CD4-positive, alpha-beta T cell treated with Interleukin-12 subunit alpha and Interleukin-12 subunit beta, for 1 hour (primary cell): ENCODE results near the gene ROPN1L.

Source experiments
- DNase-seq: peaks from one replicate; pipeline ENCODE4 v3.0.0-alpha.2; 2020

The ROPN1L gene

GRCh38 chr5:10459080-10460055 is 17.7 kb downstream of the ROPN1L start:
- no peak for DNase-seq

- DNase-seq = no peak
Observed at GRCh38 chr5:10460252-10460906, 18.7 kb downstream of the ROPN1L start.

DNA sequence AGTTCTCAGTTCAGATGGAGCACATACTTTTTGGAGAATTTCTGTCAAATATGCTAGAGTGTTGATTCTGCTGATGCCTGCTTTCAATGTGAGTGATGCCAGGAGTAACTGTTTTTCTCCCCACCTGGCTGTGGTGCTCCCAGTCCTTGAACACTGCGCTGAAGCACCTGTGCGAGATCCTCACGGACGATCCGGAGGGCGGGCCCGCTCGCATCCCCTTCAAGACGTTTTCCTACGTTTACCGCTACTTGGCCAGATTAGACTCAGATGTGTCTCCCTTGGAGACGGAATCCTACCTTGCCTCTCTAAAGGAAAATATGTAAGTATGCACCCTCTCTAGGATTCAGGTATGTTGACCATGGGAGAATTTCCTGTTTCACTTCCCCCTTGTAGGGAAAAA is 19.4 kb downstream of the ROPN1L start:
- no peak for DNase-seq

DNA sequence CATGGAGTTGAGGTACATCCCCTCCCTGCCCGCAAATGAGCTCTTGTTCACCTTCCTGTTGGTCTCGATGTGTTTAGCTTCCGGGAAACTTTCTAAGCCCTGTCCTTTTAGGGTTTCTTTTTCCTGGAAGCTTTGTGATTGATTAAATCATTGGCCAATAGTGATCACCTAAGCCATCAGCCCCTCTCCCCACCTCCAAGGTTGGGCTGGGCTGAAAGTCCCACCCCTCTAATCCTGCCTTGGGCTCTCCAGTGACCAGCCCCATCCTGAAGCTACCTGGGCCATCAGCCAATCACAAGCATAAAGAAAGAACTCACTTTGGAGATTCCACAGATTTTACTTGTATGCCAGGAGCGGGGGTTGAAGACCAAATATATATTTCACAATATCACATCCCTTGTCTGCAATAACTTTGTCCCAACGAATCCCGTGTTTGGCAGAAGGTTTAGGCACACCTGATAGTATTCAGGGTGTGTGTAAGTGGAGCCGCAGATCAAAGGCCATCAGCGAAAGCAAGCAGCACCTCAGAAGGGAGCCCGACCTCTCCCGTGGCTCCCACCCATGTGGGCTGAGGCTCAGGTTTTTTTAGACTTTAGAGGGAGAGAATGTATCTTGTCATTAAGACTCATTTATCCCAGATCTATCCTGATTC is 20.4 kb downstream of the ROPN1L start:
- DNase-seq = no peak

DNA sequence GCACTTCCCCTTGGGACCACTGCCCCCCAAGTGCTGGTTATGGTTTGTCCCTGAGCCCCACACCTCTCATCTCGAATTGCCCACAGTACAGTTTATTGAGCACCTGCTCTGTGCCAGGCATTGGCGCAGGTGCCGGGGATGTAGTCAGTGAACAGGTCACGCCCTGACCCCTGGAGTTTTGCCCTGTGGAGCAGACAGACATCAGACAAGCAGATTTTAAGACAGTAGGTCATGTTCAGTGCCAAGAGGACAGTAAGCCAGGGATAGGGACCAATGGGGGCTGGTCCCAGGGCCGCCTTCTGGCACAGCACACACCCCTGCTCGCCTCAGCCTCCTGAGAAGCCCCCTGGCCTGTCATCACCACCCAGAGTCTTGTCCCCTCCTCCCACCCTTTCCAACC is 21.9 kb downstream of the ROPN1L start:
- no peak for DNase-seq

DNA sequence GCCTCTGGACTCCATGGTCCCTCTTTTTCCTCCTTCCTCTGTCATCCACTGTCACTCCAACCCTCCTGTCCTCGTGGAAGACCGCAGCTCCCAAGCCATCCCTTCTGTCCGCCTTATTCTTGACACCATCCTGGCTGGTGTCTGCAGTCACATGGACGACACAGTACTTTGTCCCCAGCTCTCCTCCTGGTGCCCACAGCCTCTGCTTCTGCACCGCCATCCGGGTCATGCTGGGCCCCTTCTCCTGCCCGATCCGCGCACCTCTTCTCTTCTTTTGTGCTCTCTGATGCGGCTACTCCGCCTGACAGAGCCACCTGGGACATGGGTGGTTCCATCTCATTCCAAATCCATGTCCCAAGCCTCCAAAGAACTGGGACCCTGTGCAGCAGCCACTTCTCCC is 22.5 kb downstream of the ROPN1L start:
- DNase-seq = no peak

- no peak for DNase-seq
Observed at GRCh38 chr5:10465726-10466125, 24.0 kb downstream of the ROPN1L start.

- DNase-seq = no peak
Observed at GRCh38 chr5:10466446-10467073, 24.9 kb downstream of the ROPN1L start.

DNA sequence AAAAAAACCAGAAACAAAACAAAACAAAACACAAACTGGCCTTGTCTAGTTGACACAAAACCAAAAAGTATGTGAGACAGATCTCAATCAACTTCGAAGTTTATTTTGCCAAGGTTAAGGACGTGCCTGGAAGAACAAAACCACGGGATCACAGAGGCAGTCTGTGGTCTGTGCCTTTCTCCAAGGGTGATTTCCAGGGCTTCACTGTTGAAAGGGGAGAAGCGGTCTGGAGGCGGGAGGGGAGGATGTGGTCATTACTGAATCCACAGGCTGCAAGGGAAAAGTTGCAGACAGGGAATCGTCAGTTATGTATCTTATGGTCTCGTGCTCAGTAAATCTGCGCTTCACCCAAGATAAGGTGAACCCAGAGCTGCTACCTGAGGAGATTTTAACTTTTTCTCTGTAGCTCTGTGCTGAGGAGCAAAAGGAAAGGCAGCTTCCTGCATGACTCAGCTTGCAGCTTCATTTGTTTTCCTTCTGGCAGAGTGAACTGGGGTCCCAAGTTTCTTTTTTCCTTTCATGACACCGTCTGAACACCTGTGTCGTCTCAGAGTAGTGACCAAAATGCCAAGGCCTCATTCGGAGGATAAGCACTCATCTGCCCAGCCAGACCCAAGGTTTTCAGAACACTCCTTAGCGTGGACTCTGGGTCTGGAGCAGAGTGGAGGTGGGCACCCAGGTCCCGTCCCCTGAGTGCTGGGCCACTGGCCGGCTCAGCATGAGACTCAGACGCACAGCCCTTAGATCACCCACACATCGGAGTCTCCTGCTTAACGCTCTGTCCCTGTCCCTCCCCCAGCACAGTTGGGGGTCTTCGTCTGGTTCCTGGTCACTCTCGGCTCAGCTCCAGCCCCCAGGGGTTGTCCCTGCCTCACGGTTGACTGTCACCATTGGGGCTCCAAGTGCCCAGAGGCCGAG is 25.9 kb downstream of the ROPN1L start:
- no peak for DNase-seq

- DNase-seq = no peak
Observed at GRCh38 chr5:10468256-10468655, 26.6 kb downstream of the ROPN1L start.

DNA sequence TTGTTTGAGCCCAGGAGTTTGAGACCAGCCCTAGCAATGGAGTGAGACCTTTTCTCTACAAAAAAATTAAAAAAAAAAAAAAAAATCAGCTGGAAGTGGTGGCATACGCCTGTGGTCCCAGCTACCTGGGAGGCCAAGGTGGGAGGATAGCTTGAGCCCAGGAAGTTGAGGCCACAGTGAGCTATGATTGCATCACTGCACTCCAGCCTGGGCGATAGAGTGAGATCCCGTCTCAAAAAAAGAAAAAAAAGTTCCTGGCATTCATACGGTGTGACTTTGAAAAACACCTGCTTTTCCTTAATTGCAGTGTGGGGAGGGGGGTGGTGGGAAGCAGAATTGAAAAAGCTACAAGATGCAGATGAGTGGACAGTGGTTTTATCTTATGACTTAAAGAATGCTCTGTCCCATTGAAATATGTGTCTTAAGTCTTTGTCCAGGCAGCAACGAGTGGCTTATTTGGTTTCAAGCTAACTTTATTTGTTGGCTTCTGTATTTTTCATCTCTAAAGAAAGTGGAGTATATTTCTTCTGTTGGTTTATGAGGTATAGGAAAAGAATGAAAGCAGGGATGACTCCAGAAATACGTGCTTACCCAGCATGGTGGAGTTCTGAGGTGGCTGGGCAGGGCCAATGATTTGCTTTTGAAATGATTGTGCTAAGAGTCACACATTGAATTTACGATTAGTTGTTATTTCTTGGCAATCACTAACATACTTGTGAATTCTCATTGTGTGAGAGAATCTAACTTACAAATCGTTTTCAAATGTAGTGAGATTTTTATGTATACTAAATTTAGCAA is 27.8 kb downstream of the ROPN1L start:
- DNase-seq = no peak

DNA sequence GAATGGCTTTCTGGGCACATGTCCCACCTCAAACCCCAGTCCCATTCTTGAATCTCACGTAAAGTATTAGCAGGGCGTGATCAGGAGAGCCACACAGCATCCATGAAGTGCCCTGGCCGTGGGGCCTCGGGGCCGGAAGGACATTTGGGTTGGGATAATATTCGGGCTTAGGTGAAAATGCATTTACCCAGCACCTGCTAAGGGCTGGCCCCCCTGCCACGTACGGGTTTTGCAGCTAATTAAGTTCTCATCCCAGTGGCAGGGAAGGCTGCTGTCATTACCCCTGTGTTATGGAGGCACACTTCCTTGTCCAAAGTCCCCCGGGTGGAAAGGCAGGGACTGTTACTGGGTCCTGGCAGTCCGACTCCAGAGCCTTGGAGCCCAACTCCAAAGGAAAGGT is 29.0 kb downstream of the ROPN1L start:
- no peak for DNase-seq

DNA sequence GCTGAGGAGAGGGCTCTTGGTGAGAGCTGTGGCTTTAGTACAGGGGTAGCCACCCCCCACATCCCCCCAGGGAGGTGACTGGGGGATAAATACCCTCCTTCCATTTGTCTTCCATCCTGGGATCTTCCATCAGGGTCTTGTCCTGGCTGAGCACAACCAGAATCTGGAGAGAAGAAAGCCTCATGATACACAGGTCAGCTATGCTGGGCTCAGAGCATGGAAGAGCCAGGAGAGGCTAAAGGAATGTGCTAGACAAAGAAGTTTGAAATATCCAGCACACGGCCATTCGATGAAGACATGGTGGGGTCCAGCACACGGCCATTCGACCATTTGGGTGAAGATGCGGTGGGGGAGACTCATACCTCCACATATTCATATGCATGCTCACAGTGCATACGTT is 30.0 kb downstream of the ROPN1L start:
- DNase-seq = no peak

- no peak for DNase-seq
Observed at GRCh38 chr5:10474521-10475075, 32.9 kb downstream of the ROPN1L start.

DNA sequence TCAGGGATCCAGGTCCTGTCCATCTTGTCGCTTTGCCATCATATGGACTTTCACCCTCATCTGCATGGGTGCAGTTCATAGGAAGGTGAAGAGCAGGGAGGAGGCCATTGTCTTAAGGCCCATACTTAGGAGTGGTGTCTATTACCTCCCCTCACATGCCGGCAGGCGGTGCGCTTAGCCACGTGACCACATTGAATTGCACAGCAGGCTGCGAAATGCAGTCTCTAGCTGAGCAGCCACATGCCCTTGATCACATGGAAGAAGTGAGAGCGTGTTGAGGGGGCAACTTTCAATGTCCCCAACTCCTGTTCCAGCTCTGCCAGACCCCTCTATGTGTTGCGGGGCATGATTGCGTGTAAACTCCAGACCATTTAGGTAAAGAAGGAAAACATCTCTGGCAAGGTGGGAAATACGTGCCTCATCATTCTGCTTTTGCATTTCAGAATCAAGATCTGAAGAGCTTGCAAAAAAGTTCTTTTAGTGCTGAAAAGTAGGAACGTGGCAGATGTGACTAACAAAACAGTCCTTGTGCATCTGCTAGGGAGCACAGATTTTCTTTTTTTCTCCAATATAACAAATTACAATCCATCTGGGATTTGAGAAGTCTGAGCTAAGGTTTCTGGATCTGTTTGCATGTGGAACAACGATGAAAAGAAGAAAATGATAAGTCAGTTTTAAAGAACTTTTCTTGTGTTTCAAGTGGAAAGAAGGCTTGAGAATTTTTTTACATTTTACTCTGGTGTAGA is 34.4 kb downstream of the ROPN1L start:
- no peak for DNase-seq

DNA sequence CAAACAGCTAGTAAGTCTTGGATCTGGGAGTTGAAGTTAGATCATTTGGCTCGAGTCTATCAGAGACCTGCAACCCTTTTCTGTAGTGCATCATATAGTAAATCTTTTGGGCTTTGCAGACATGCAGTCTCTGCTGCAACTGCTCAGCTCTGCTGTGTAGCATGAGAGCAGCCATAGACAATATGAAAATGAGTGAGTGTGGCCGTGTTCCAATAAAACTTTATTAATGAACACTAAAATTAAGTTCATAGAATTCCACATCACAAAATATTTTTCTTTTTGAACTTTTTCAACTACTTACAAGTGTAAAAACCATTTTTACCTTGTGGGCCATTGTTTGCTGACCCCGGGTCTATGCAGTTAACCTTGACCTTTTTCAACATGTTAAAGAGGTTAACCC is 35.2 kb downstream of the ROPN1L start:
- no peak for DNase-seq

GRCh38 chr5:10477943-10478342 is 36.3 kb downstream of the ROPN1L start:
- no peak for DNase-seq

- no peak for DNase-seq
Observed at GRCh38 chr5:10478436-10478835, 36.8 kb downstream of the ROPN1L start.

DNA sequence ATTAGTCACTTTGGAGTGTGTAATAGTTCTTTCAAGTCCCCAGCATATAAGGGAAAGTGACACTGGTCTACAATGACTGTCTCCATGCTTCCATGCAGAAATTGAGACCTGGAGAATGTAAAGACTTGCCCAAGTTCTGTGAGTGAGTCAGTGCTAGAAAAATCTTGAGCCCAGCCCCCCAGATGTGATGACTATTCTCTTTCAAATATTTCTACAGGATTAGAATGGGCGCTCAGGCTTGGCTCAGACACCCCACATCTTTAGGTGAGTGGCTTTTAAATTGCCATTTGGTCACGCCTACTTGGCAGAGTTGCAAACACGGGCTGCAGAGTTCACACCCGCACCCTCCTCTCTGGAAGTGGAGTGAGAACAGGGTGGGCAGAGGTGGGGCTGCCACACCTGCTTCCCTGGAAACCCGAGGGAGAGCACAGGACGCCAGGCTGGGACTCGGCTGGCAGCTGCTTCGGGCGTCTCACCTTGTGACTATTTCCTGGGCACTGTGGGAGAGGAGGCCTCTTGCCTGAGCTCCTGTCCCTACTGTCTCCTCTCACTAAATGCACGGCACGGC is 37.6 kb downstream of the ROPN1L start:
- no peak for DNase-seq
